HEK293 (cell line): ENCODE results near the gene PTGDR2.

ENCODE experiments used
- KLF10 ChIP-seq: fragments of 450-650 bp; IDR thresholded peaks from 2 replicates; pipeline ENCODE4 v1.5.1; 2018; ENCODE audit warnings: missing biosample characterization, mild to moderate bottlenecking, missing genetic modification characterization
- ZEB2 ChIP-seq: fragments of 450-650 bp; formaldehyde crosslinking; IDR thresholded peaks from 2 replicates; pipeline ENCODE4 v1.5.1; 2016; ENCODE audit warnings: missing biosample characterization, missing genetic modification characterization
- TF ChIP-seq, protein P1 (sequence below): fragments of 450-650 bp; formaldehyde crosslinking; IDR thresholded peaks from 2 replicates; pipeline ENCODE4 v1.5.1; 2017; ENCODE audit warnings: missing biosample characterization, missing genetic modification characterization
- TF ChIP-seq, protein P2 (sequence below): fragments of 450-650 bp; formaldehyde crosslinking; IDR thresholded peaks from 2 replicates; pipeline ENCODE4 v1.5.1; 2016; ENCODE audit warnings: missing biosample characterization, missing genetic modification characterization
- TF ChIP-seq, protein P3 (sequence below): fragments of 450-650 bp; formaldehyde crosslinking; IDR thresholded peaks from 2 replicates; pipeline ENCODE4 v1.5.1; 2016; ENCODE audit warnings: missing biosample characterization, missing genetic modification characterization

DNA sequence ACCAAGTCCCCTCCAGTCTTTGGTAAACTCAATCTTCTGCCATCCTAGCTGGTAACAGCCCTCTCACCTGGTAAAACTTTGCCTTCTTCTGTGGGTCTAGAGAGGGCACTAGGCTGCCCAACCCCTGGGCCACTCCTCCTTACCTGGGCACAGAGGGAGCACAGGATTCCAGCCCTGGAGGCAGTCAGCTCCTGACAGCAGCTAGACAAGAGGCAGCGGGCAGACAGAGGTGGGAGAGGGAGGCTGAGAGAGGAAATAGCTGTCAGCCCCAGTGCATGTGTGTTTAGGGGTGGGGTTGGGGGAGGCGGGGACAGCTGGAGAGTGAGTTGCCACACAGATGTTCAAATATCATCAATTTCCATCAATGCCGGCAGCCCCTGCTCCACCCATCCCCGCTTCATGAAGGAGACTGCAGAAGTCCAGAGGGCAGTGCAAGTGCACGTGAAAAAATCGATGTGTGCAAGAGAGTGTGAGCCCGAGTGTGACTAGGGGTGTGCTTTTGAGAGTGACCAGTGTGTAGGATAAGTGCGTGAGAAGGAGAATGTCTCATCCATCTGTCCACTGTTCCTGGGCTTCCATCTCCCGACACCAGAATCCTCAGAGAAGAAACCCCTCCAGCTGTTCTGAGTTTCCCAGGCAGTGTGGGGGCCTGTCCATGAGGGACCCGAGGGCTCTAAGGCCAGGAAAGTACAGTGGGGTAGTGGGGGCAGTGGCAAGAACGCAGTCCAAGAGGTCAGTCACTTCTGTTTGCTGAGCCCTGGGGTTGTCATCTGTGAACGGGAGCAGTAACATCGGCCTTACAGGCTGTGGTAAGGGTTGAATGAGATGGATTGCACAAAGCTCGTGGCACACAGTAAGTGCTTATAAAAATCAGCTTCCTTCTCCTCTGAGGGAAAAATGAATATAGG is at the start of gene PTGDR2:
- TF ChIP-seq KLF10 (no peak), ZEB2 (tag by site-specific recombination) (no peak)
- TF ChIP-seq, protein P1, sequence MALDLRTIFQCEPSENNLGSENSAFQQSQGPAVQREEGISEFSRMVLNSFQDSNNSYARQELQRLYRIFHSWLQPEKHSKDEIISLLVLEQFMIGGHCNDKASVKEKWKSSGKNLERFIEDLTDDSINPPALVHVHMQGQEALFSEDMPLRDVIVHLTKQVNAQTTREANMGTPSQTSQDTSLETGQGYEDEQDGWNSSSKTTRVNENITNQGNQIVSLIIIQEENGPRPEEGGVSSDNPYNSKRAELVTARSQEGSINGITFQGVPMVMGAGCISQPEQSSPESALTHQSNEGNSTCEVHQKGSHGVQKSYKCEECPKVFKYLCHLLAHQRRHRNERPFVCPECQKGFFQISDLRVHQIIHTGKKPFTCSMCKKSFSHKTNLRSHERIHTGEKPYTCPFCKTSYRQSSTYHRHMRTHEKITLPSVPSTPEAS (tag by site-specific recombination), result no peak
- TF ChIP-seq, protein P2, sequence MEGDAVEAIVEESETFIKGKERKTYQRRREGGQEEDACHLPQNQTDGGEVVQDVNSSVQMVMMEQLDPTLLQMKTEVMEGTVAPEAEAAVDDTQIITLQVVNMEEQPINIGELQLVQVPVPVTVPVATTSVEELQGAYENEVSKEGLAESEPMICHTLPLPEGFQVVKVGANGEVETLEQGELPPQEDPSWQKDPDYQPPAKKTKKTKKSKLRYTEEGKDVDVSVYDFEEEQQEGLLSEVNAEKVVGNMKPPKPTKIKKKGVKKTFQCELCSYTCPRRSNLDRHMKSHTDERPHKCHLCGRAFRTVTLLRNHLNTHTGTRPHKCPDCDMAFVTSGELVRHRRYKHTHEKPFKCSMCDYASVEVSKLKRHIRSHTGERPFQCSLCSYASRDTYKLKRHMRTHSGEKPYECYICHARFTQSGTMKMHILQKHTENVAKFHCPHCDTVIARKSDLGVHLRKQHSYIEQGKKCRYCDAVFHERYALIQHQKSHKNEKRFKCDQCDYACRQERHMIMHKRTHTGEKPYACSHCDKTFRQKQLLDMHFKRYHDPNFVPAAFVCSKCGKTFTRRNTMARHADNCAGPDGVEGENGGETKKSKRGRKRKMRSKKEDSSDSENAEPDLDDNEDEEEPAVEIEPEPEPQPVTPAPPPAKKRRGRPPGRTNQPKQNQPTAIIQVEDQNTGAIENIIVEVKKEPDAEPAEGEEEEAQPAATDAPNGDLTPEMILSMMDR (tag by site-specific recombination), result no peak
- TF ChIP-seq, protein P3, sequence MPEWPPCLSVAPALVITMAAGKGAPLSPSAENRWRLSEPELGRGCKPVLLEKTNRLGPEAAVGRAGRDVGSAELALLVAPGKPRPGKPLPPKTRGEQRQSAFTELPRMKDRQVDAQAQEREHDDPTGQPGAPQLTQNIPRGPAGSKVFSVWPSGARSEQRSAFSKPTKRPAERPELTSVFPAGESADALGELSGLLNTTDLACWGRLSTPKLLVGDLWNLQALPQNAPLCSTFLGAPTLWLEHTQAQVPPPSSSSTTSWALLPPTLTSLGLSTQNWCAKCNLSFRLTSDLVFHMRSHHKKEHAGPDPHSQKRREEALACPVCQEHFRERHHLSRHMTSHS (tag by site-specific recombination), result no peak
